IMR-90 (cell line): ENCODE results near the gene AKT1S1. TPM values are rescaled to one million over a fixed set of nuclear protein-coding genes. Genes with fewer than 3 reads are reported as not detected.

Source experiments
- ATAC-seq: fragments of 200-7000 bp; cut with Tn5 transposase; 2 replicates; pipeline ENCODE4 v1.9.1; 2020; ENCODE audit warnings: low read depth, mild to moderate bottlenecking, moderate library complexity
- BruUV-seq: library from RNA; stranded (reverse); fragments of 400-500 nt; replicated peaks from 2 replicates; lab custom pipeline; 2021; lab: Mats Ljungman, UMichigan
- CTCF ChIA-PET: fragments of 300-600 bp; formaldehyde crosslinking; extraction: SDS; loops from one replicate; lab custom pipeline; 2021; ENCODE audit warnings: antibody characterized with exemption; lab: Yijun Ruan, JAX
- POLR2A ChIA-PET: fragments of 300-600 bp; sonication (Branson Sonifier 250); formaldehyde crosslinking; loops from one replicate; lab custom pipeline; 2022; ENCODE audit warnings: antibody characterized with exemption; ENCODE audit not compliant: unreplicated experiment; lab: Charles Lee
- DNase-seq: peaks from one replicate; pipeline ENCODE4 v3.0.0; 2013
- H2AFZ ChIP-seq: replicated peaks from 2 replicates; pipeline ENCODE3; 2013; ENCODE audit warnings: low read length, mild to moderate bottlenecking; ENCODE audit not compliant: poor library complexity
- H2AK5ac ChIP-seq: 2 replicates; pipeline ENCODE4 v1.6.1; 2013; ENCODE audit warnings: low read depth, low read length, inconsistent platforms
- H2AK9ac ChIP-seq: replicated peaks from 2 replicates; pipeline ENCODE3; 2013; ENCODE audit warnings: mild to moderate bottlenecking, low read depth, low read length, moderate library complexity; ENCODE audit not compliant: poor library complexity
- H2BK120ac ChIP-seq: 2 replicates; pipeline ENCODE4 v1.6.1; 2013; ENCODE audit warnings: low read depth, low read length, inconsistent platforms
- H2BK15ac ChIP-seq: 3 replicates; pipeline ENCODE4 v1.6.1; 2013; ENCODE audit warnings: low read depth, low read length, inconsistent platforms
- H2BK20ac ChIP-seq: 2 replicates; pipeline ENCODE4 v1.6.1; 2013; ENCODE audit warnings: low read depth, mild to moderate bottlenecking, inconsistent platforms, low read length, moderate library complexity
- H2BK5ac ChIP-seq: 2 replicates; pipeline ENCODE4 v1.6.1; 2013; ENCODE audit warnings: mild to moderate bottlenecking, low read depth, low read length, inconsistent platforms; ENCODE audit not compliant: poor library complexity, severe bottlenecking
- H3K14ac ChIP-seq: replicated peaks from 2 replicates; pipeline ENCODE4 v1.6.1; 2013; ENCODE audit warnings: low read depth, low read length, inconsistent platforms
- H3K18ac ChIP-seq: 2 replicates; pipeline ENCODE4 v1.6.1; 2013; ENCODE audit warnings: low read depth, low read length, control low read depth
- H3K23ac ChIP-seq: 2 replicates; pipeline ENCODE4 v1.6.1; 2013; ENCODE audit warnings: low read depth, low read length, inconsistent platforms
- H3K27ac ChIP-seq: 2 replicates; pipeline ENCODE4 v1.5.1; 2013; ENCODE audit warnings: mild to moderate bottlenecking, control low read depth, low read length; ENCODE audit not compliant: insufficient read depth
- H3K27me3 ChIP-seq: 2 replicates; pipeline ENCODE4 v1.6.1; 2013; ENCODE audit warnings: low read length; ENCODE audit not compliant: control insufficient read depth, insufficient read depth
- H3K36me3 ChIP-seq: 2 replicates; pipeline ENCODE4 v1.6.1; 2013; ENCODE audit warnings: low read length, mixed read lengths; ENCODE audit not compliant: control insufficient read depth, insufficient read depth
- H3K4ac ChIP-seq: 2 replicates; pipeline ENCODE4 v1.6.1; 2013; ENCODE audit warnings: low read depth, low read length, inconsistent platforms
- H3K4me1 ChIP-seq: 2 replicates; pipeline ENCODE4 v1.6.1; 2013; ENCODE audit warnings: low read length, mixed read lengths; ENCODE audit not compliant: control insufficient read depth, insufficient read depth
- H3K4me2 ChIP-seq: 2 replicates; pipeline ENCODE4 v1.6.1; 2013; ENCODE audit warnings: low read depth, mild to moderate bottlenecking, control low read depth, low read length, moderate library complexity
- H3K4me3 ChIP-seq: 2 replicates; pipeline ENCODE4 v1.5.1; 2013; ENCODE audit warnings: low read depth, mild to moderate bottlenecking, control low read depth, low read length, moderate library complexity; ENCODE audit not compliant: insufficient read depth
- H3K56ac ChIP-seq: 2 replicates; pipeline ENCODE4 v1.6.1; 2013; ENCODE audit warnings: low read length, inconsistent platforms; ENCODE audit not compliant: insufficient read depth; ENCODE audit errors: extremely low read depth
- H3K79me1 ChIP-seq, 2 experiments: 2 replicates each; pipeline ENCODE4 v1.6.1; 2013; ENCODE audit warnings: low read length in 2 of 2, inconsistent platforms in 1 of 2, low read depth in 1 of 2
- H3K9ac ChIP-seq: 2 replicates; pipeline ENCODE4 v1.6.1; 2013; ENCODE audit warnings: low read depth, low read length, control low read depth
- H3K9me1 ChIP-seq: 2 replicates; pipeline ENCODE4 v1.6.1; 2013; ENCODE audit warnings: low read length, inconsistent platforms; ENCODE audit not compliant: insufficient read depth
- H3K9me3 ChIP-seq: 2 replicates; pipeline ENCODE4 v1.6.1; 2013; ENCODE audit warnings: low read length; ENCODE audit not compliant: control insufficient read depth, insufficient read depth
- H4K20me1 ChIP-seq: 2 replicates; pipeline ENCODE4 v1.6.1; 2013; ENCODE audit warnings: low read length, inconsistent platforms; ENCODE audit not compliant: insufficient read depth
- H4K5ac ChIP-seq: 2 replicates; pipeline ENCODE4 v1.6.1; 2013; ENCODE audit warnings: mild to moderate bottlenecking, low read depth, low read length, control low read depth
- H4K8ac ChIP-seq, 2 experiments: 2 replicates each; pipeline ENCODE4 v1.6.1; 2013; ENCODE audit warnings: low read depth in 2 of 2, low read length in 2 of 2, control low read depth in 1 of 2, inconsistent platforms in 1 of 2
- H4K91ac ChIP-seq: 2 replicates; pipeline ENCODE4 v1.6.1; 2013; ENCODE audit warnings: low read depth, low read length, inconsistent platforms; ENCODE audit not compliant: insufficient read depth
- BHLHE40 ChIP-seq: fragments of 150-350 bp; IDR thresholded peaks from 2 replicates; pipeline ENCODE4 v1.6.1; 2016; ENCODE audit warnings: mild to moderate bottlenecking, low read depth, low read length
- CEBPB ChIP-seq: IDR thresholded peaks from 2 replicates; pipeline ENCODE4 v1.6.1; 2012; ENCODE audit warnings: low read depth, low read length, improper control_type of control experiment
- CHD1 ChIP-seq: IDR thresholded peaks from 2 replicates; pipeline ENCODE4 v1.6.1; 2012; ENCODE audit warnings: low read depth, low read length, improper control_type of control experiment
- FOS ChIP-seq: fragments of 150-350 bp; IDR thresholded peaks from 2 replicates; pipeline ENCODE4 v1.6.1; 2016; ENCODE audit warnings: low read depth, low read length
- MAFK ChIP-seq: IDR thresholded peaks from 2 replicates; pipeline ENCODE4 v1.6.1; 2012; ENCODE audit warnings: low read depth, low read length, improper control_type of control experiment
- MAZ ChIP-seq: IDR thresholded peaks from 2 replicates; pipeline ENCODE4 v1.6.1; 2012; ENCODE audit warnings: low read depth, mild to moderate bottlenecking, low read length, improper control_type of control experiment, moderate library complexity, borderline replicate concordance
- MXI1 ChIP-seq: IDR thresholded peaks from 2 replicates; pipeline ENCODE4 v1.6.1; 2012; ENCODE audit warnings: low read depth, mild to moderate bottlenecking, low read length, moderate library complexity, borderline replicate concordance
- NFE2L2 ChIP-seq: fragments of 150-350 bp; IDR thresholded peaks from 2 replicates; pipeline ENCODE4 v1.6.1; 2016; ENCODE audit warnings: low read depth, mild to moderate bottlenecking, low read length
- POLR2A ChIP-seq: IDR thresholded peaks from 2 replicates; pipeline ENCODE4 v1.6.1; 2012; ENCODE audit warnings: mild to moderate bottlenecking, low read depth, low read length
- RCOR1 ChIP-seq: IDR thresholded peaks from 2 replicates; pipeline ENCODE4 v1.6.1; 2012; ENCODE audit warnings: mild to moderate bottlenecking, low read length, improper control_type of control experiment; ENCODE audit not compliant: insufficient replicate concordance
- RFX5 ChIP-seq: IDR thresholded peaks from 2 replicates; pipeline ENCODE4 v1.8.0; 2012; ENCODE audit warnings: low read depth, mild to moderate bottlenecking, low read length, moderate library complexity
- SMC3 ChIP-seq: fragments of 150-350 bp; IDR thresholded peaks from 2 replicates; pipeline ENCODE4 v1.6.1; 2016; ENCODE audit warnings: low read depth, mild to moderate bottlenecking, antibody characterized with exemption, low read length, moderate library complexity
- WGBS, 2 experiments: methylation state at CpG; one replicate each; pipeline versions ENCODE4 v1.1.5 to v1.1.7; 2013; ENCODE audit warnings: missing lambda C conversion rate in 2 of 2; ENCODE audit not compliant: insufficient read length in 1 of 2; ENCODE audit errors: extremely low coverage in 2 of 2; 5-methylcytosine and 5-hydroxymethylcytosine counted together
- dilution Hi-C: fragments of 300-500 bp; cut with HindIII; formaldehyde crosslinking; loops from one replicate; pipeline ENCODE4 v1.14.3; 2018; ENCODE audit warnings: low sequenced_read_pairs; ENCODE audit not compliant: unreplicated experiment
- in situ Hi-C: fragments of 300-500 bp; cut with MboI; formaldehyde crosslinking; loops from 3 replicates; pipeline ENCODE4 v1.14.3; 2019; ENCODE audit warnings: low sequenced_read_pairs, inconsistent platforms, mixed read lengths
- intact Hi-C: fragments of 100-400 bp; cut with micrococcal nuclease; formaldehyde crosslinking; loops from 2 replicates; pipeline ENCODE4 v1.10.0; 2022
- polyA plus RNA-seq, 3 experiments: library from polyadenylated mRNA; depleted of rRNA; stranded (reverse); fragments of >200 nt; gene quantifications; 2 replicates each; pipeline ENCODE4 v1.2.3, GENCODE V29; 2012; ENCODE audit warnings: low replicate concordance in 1 of 3
- total RNA-seq: library from RNA; depleted of rRNA; stranded (reverse); fragments of >200 nt; gene quantifications from 2 replicates; pipeline ENCODE4 v1.2.3, GENCODE V29; 2012
- TF ChIP-seq, protein P1 (sequence below): fragments of 150-350 bp; IDR thresholded peaks from 2 replicates; pipeline ENCODE4 v1.6.1; 2017; ENCODE audit warnings: mild to moderate bottlenecking, antibody characterized with exemption, low read length, low read depth
- TF ChIP-seq, protein P2 (sequence below): fragments of 150-350 bp; IDR thresholded peaks from 2 replicates; pipeline ENCODE4 v1.6.1; 2016; ENCODE audit warnings: low read depth, mild to moderate bottlenecking, low read length, moderate library complexity, borderline replicate concordance
- TF ChIP-seq, protein P3 (sequence below): conservative IDR thresholded peaks from 2 replicates; pipeline ENCODE4 v1.5.1; 2012; ENCODE audit warnings: mild to moderate bottlenecking, low read depth, low read length, improper control_type of control experiment

The AKT1S1 gene
- total and polyA plus RNA-seq, 2 of the 4 experiments (the other 2 are of a cell fraction), result 3.6 to 54.4 TPM

DNA sequence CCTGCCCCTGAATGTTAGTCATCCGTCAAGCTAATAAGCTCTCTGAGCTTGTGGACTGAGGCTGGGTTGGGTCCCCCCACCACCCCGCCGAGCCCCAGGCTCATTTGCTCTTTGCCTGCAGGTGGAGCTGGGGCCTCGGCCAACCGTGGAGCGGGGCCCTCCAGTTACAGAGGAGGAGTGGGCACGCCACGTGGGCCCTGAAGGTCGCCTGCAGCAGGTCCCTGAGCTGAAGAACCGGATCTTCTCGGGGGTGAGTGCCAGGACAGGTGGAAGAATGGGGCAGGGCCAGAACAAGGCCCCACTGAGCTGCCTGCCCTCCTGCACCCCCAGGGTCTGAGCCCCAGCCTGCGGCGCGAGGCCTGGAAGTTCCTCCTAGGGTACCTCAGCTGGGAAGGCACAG, 5.5 kb upstream of the AKT1S1 start:
- H3K9ac ChIP-seq, result no peak overlapping the region
- no peak overlapping the region for H2BK15ac ChIP-seq
- peaks cover 4% of the 10 kb centered on the region for H3K4me1 ChIP-seq
- H2AFZ ChIP-seq, result no peak overlapping the region
- no peak overlapping the region for H2BK5ac ChIP-seq
- H4K91ac ChIP-seq, result no peak overlapping the region
- no peak overlapping the region for H2AK5ac ChIP-seq
- WGBS, 2 experiments, result 90% methylated on average over 7 of the region's 14 CpGs; no CpG with 5 or more reads in 1 of the 2 experiments
- H3K18ac ChIP-seq, result no peak overlapping the region
- no peak overlapping the region for H3K27ac ChIP-seq
- H3K9me3 ChIP-seq, result peaks cover 6% of the 10 kb centered on the region; the same call in 1 of the 2 replicates
- POLR2A ChIA-PET, result no interaction called here
- no peak overlapping the region for H3K23ac ChIP-seq
- intact Hi-C loops (no loop called here), dilution Hi-C loops (no loop called here), in situ Hi-C loops (no loop called here)
- H3K36me3 ChIP-seq, result peaks cover 61% of the 10 kb centered on the region
- no peak overlapping the region for H3K14ac ChIP-seq
- no peak overlapping the region for H2BK20ac ChIP-seq
- CTCF ChIA-PET, result no interaction called here
- H2AK9ac ChIP-seq, result no peak overlapping the region
- H3K4me3 ChIP-seq, result no peak overlapping the region
- peaks cover 6% of the 10 kb centered on the region; the same call in 1 of the 2 replicates for H3K9me1 ChIP-seq
- DNase-seq (no peak), ATAC-seq (no peak)
- no peak overlapping the region for H3K4me2 ChIP-seq
- no peaks in the 10 kb centered on the region; the same call in 1 of the 2 replicates for H4K20me1 ChIP-seq
- no TSS peak for BruUV-seq
- H3K27me3 ChIP-seq, result no peaks in the 10 kb centered on the region
- H3K4ac ChIP-seq, result no peak overlapping the region
- H4K5ac ChIP-seq, result no peak overlapping the region
- H2BK120ac ChIP-seq, result no peak overlapping the region
- H3K79me1 ChIP-seq, result peaks cover 14 to 28% of the 10 kb centered on the region in 2 experiments; a peak in 3 of 4 replicates
- no peak overlapping the region for H3K56ac ChIP-seq
- H4K8ac ChIP-seq, result no peak overlapping the region
- no peak for TF ChIP-seq CHD1
- no peak for TF ChIP-seq MAZ
- TF ChIP-seq, protein P1, sequence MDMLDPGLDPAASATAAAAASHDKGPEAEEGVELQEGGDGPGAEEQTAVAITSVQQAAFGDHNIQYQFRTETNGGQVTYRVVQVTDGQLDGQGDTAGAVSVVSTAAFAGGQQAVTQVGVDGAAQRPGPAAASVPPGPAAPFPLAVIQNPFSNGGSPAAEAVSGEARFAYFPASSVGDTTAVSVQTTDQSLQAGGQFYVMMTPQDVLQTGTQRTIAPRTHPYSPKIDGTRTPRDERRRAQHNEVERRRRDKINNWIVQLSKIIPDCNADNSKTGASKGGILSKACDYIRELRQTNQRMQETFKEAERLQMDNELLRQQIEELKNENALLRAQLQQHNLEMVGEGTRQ, result no peak
- TF ChIP-seq, protein P2, sequence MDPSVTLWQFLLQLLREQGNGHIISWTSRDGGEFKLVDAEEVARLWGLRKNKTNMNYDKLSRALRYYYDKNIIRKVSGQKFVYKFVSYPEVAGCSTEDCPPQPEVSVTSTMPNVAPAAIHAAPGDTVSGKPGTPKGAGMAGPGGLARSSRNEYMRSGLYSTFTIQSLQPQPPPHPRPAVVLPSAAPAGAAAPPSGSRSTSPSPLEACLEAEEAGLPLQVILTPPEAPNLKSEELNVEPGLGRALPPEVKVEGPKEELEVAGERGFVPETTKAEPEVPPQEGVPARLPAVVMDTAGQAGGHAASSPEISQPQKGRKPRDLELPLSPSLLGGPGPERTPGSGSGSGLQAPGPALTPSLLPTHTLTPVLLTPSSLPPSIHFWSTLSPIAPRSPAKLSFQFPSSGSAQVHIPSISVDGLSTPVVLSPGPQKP, result no peak
- no peak for TF ChIP-seq POLR2A
- TF ChIP-seq, protein P3, sequence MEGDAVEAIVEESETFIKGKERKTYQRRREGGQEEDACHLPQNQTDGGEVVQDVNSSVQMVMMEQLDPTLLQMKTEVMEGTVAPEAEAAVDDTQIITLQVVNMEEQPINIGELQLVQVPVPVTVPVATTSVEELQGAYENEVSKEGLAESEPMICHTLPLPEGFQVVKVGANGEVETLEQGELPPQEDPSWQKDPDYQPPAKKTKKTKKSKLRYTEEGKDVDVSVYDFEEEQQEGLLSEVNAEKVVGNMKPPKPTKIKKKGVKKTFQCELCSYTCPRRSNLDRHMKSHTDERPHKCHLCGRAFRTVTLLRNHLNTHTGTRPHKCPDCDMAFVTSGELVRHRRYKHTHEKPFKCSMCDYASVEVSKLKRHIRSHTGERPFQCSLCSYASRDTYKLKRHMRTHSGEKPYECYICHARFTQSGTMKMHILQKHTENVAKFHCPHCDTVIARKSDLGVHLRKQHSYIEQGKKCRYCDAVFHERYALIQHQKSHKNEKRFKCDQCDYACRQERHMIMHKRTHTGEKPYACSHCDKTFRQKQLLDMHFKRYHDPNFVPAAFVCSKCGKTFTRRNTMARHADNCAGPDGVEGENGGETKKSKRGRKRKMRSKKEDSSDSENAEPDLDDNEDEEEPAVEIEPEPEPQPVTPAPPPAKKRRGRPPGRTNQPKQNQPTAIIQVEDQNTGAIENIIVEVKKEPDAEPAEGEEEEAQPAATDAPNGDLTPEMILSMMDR, result no peak
- no peak for TF ChIP-seq MXI1
- TF ChIP-seq RCOR1, result no peak
- TF ChIP-seq BHLHE40, result no peak
- TF ChIP-seq SMC3, result no peak
- TF ChIP-seq RFX5, result no peak
- no peak for TF ChIP-seq FOS
- TF ChIP-seq CEBPB, result no peak
- TF ChIP-seq NFE2L2, result no peak
- TF ChIP-seq MAFK, result no peak
